GM18498 (cell line): ENCODE measurements around the gene PLOD2.

Experiments
- ATAC-seq: cut with Tn5 transposase; IDR thresholded peaks from one replicate; pipeline ENCODE4 v1.9.1; 2021; ENCODE audit warnings: mild to moderate bottlenecking, moderate library complexity; ENCODE audit not compliant: unreplicated experiment

PLOD2 gene

DNA sequence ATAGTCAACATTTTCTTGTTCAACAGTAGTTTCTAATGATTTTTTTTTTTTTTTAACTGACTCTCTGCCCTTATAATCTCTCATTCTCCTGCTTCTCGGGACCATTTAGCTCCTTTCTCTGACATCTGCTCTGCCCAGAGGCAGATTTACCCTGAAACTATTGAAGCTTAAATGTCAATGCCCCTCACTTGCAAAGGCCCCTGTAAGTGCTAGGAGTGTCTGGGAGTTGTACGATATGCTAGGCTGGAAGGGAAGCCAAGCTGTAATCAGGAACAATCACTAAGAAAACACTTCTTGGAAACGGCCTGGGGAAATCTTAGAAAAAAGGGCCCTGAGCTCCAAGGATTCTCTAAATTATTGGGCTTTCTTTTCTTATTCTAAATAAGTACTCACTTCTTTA lies 5.8 kb upstream of the PLOD2 start:
- ATAC-seq: no peak

DNA sequence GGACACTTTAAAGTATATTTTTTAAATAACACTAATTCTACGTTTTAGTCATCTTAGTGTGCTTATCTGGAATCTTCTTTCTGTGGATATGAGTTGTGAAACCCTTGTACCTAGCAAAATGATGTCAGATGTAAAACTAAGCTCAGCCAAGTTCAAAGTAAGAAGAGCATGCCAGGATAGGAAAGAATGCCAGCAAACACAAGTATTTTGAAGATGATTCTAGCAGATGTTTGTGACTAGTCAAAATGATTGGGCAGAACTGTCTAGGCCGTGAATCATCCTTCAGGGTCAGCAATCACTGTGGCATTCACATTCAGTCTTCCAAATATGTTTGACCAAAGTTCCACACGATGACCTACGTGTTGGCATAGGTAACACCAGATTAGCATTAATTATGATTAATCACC lies 5.4 kb upstream of the PLOD2 start:
- no peak for ATAC-seq

DNA sequence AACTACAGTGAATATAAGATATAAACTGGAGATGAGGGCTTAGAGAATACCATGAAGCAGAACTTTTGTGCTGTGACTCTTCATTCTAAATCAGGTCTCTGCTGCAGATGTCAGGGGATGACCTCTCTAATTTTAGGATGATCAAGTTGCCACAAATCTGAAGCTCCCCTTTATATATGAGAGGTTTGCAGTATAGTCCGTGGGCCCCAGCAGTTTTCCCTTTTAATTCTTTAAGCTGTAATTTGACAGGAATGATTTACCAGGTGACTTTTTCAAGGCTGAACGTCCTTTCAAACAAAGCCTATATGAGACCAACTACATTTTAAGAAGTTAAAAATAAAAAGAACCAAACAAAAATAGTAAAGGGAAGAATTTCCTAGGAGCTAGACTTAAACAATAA lies 4.9 kb upstream of the PLOD2 start:
- ATAC-seq: no peak

DNA sequence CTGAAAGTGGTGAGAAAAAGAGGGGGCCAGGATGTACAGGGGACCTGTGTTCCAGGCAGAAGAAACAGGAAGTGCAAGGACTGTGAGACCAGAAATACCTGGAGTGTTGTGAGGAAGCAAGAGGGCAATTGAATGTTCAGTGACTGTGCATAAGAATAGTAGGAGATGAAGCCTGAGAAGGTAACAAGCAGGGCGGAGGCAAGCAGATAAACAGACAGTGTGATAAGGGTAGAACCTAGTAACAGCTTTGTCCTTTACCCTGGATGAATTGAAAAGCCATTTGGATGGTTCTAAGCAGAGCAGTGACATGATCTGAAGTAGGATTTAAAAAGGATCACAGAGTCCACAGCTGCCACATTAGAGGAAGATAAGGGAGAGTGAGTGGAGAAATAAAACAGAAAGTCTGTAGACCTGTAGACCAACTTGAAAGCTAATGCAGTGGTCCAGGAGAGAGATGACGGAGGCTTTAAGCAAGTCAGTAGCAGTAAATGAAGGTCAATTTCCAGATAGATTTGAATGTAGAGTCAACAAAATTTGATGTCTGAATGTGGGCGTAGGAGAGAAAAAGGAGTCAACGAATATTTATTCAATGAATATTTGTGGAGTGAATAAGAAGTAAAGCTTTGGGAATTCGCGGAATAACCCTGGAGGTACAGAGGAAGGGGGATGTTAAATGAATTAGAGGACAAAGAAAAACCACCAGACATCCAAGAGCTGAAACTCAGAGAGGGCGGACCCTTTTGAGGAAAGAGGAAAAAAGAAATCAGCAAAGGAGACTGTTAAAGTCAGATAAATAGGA lies 4.2 kb upstream of the PLOD2 start:
- ATAC-seq: no peak

DNA sequence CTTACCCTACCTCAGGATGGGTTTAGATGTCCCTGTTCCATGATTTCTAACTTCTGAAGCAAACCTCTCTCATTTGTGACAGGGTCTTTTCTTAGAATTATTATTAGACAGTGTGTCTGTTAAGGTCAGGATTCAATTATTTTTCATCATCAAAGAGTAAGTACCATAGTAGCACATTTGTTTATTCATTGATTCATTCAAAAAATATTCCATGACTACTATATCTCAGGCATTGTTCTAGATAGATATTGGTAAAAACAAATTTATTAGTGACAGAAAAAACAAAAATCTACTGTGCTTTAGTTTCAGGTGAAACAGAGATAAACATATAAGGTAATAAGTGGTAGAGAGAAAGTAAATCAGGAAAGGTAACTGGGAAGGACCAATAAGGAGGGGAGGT lies 3.5 kb upstream of the PLOD2 start:
- ATAC-seq: no peak

DNA sequence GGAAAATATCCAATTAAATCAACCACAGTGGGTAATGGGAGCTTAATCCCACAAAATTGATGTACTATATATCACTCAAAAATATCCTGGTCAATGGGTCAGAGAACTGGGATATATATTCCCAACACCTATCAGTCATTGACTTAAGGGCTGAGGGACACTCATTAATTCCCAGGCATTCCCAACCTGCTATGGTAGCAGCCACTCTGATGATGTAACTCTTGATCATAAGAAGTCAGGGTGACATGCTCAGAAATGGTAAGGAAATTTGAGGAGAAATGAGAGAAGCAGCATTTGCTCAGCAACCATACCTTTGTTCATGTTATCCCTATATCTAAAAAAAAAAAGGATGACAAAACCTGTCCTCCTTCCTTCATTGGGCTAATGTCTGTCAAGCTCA lies 3.1 kb upstream of the PLOD2 start:
- ATAC-seq: no peak

DNA sequence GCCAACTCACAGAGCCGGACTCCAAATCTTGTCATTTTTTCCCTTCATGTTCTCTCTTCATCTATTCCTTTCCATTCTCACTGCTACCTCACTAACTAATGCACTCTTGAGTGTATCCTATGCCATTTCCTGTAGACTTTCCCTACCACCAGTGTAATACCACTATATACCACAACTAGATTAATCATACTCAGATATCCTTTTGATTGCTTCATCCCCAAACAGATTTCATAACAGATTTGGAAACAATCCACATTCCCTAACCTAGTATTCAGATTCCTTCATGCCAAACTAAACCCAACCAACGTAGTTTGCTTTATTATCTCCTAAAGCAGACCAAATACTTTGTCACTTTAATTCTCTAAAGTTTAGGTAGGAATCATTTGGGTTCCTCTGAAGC lies 2.6 kb upstream of the PLOD2 start:
- ATAC-seq: no peak

DNA sequence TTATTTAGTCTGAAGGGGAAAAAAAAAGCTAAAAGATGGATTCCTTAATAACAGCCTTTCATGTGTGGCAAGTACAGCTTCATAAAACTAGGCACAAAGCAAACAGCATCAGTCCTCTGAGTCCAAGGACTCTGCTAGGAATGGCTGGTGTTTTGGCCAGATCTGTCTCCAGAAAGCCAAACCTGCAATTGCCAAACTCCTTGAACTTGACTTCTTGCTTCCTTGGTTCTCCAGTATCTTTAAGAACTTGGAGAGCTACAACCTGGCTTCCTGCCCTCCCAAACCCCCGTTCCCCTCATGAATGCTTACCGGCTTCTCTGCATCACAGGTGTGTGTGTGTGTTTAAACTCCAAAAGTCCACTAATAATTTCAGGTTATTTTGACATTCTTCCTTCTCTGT lies 1.6 kb upstream of the PLOD2 start:
- no peak for ATAC-seq

DNA sequence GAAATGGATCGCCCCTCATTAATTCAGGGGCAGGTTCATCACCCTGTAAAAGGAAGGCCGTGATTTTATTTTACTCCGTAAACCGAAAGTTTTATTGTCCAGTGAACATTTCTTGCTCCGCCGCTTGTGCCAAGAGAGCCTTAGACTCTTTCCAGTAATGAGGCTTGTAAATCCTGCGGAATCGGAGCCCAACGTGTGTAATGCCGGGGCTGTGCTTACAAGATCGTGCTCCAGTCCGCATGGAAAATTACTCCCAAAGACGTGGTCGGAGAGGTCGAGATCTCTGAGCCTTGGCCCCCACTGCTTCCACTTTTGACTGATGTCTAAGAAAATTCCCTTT lies 649 bp upstream of the PLOD2 start:
- ATAC-seq: no peak

DNA sequence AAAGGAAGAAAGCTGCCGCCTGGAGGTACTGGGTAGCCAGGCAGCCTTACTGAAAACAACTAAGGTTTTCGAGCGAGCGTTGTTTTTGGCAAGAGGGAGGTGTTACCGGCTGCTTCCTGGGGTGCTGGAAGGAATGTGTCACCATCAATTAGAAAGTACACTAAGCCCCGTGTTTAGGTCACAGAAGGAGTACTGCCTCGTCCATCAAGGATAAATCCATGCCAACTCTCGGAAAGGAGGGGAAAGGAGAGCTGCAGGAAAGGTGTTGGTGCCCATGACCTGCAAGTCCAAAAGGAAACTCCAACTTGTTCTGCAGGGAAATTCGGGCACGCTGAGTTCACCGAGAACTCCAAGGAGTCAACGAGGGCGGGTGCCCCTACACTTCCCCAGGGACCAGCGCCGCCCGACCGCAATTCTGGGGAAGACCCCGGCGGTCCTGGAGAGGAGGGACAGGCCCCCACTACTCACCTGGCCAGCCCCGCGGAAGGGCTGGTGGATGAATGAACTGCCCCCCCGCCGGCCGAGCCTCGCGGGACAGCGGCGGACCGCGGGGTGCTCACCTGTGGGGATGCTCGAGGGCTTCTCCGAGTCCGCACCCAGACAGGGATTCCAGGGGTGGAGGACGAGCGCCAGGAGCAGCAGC lies 542 bp downstream of the PLOD2 start:
- ATAC-seq: no peak

DNA sequence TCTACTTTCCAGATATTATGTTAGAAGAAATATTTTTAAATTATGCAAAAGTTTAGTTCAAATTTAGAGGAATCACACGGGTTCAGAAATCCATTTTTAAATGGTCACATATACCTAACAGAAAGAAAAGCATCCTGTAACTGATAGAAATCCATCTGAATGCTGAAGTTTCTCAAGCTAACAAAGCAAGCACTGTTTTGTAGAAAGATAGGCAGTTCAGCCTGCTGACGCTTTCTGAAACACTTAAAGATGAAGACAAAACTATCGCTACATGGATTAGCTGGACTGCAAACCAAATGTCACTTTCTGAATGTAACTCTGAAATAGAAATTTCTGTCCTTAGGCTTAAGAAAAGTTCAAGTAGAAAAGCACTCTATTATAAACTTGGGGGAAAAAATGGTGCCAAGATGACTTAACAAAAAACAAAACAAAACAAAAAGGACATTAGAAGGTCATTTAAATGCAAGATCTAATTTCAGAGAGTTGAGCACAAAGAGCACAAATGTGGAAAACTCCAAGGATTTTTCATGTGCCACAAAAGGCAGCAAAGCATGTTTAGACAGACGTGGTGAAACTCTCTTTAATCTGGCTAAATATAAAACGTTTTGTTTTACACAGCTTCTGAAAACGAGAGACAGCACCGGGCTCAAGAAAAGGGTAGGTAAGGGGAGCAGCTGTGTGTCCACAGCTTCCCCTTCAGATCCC lies 1.2 kb downstream of the PLOD2 start:
- no peak for ATAC-seq

DNA sequence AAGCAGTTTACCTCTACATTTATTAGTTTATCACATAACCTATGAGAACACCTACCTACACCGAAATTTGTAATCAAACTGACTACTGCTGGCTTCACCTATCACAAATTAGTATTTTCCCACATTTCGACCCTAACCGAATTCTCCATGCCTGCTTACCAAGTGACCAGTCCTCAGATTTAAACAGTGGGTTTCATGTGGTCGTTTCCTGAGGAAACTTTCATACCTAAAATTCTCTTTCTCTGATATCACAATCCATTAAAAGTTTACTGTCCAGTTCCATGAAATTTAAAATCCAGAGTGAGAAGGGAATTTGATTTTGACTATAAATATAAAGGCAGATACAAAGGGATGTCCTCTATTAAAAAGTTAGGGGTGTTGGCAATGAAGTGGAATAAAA lies 1.9 kb downstream of the PLOD2 start:
- no peak for ATAC-seq

DNA sequence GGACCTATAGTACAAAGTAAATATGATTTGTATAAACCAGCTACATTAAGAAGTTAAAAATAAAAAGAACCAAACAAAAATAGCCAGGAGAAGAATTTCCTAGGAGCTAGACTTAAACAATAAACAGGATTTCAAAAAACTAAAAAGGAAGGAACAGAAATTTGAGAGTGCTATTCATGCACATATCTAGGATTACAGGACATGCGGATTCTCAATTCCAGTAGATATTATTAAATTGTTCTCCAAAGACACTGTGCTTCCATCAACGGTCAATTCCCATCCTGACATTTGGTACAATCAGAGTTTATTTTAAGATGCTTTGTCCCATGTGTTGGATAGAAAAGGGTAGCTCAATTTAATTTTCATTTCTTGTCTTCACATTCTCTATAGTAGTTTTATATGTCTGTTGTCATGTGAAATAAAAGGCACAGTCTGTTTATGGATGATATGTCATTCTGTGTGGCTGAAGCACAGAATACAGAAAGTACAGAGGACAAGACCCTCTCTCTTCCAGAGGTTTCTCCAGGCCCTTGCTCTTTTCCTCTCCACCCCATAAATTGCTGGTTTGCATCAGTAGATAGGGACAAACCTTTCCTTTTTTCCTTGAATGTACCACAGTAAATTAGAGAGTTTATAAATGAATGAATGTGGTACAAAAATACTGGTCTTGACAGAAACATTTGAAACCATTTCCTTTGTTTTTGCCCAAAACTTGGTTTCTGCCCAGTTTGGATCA lies 3.5 kb downstream of the PLOD2 start:
- no peak for ATAC-seq

DNA sequence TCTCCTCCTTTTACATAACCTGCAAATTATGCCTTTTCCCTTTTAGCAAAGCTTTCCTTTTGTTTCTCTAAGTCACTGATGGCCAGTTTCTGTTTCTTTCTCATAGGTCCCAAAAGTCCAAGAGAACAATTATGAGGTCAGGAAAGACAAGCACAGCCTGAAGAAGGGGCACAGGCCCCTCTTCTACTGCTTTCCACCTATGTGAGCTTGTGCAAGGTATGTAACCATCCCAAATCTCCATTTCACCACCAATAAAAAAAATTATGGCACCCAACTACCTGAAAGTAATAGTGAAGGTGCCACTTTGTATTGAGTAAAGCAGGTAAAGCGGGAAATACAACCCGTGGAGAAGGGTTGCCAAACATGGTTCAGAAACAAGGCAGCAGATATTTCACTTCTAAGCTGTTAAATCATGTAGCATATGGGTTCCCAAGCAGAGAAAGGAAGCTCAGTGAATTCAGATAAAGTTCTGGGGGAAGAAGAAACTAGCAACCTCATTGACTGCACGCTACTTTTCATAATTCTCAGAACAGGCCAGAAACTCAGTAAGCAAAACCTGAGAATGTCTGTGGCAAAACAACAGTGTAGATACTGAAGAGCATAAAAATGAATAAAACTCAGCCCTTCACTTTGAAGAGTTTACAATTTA lies 4.2 kb downstream of the PLOD2 start:
- no peak for ATAC-seq

DNA sequence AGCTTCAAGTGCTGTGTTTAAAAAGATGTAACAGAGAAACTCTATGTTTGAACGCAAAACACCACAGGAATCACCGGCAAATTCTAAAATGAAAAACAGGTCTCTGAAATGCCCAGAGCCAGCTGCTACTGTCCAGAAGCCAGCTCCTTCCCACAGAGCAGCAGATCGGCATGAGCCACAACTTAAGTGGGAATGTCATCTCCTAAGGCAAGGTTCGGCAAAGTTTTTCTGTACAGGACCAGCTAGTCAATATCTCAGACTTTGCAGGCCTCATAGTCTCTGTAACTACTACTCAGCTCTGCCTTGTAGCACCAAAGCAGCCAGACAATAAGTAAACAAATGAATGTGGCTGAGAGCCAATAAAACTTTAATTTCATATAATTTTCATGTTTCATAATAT lies 4.9 kb downstream of the PLOD2 start:
- ATAC-seq: no peak

DNA sequence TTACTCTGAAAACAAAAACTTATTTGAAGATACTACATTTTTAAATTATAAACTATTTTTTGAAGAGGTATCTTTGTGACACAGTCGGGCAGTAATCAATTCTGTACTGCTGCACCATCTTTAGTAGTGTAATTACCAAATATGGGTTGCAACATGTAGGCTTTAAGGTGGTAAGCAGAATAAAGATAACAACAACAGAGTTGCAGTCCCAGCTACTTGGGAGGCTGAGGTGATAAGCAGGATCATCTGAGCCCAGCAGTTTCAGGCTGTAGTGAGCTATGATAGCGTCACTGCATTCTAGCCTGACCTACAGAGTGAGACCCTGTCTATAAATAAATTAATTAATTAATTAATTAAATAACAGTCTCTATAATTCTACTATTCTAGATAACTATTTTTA lies 6.0 kb downstream of the PLOD2 start:
- ATAC-seq: no peak

DNA sequence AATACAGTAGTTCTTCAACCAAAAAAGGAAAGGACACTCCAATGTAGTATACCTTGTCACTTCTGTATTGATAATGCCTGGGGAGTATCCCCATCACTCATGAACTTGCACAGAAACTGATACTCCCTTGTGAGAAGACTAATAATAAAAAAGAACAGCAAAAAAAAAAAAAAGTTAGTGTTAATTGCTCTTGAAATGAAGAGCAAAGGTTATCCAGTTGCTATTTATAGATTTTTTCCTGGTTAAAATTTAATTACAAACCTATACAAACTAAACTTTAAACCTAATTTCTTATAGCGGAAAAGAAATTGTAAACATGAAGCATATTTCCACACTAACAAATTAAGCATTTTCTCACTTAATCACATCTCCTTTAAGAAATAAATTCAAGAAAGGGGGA lies 6.7 kb downstream of the PLOD2 start:
- no peak for ATAC-seq

DNA sequence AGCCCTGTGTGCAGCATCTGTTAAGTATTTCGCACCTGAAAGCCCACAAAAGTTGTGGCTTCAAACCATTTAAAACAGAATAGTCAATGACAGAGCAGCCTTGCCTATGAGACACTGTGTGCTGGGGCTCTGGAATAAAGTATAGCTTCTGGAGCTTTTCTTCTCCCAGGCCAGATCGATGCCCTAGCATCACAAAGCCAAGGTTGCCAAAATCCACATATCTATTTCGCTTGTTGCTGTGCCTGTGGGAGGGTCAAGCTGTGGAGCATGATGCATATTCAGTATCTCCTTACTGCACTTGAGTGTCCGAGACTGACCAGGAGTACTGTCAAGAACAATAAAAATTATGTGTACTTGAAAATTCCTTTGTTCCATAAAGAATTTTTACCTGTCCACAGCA lies 7.6 kb downstream of the PLOD2 start:
- ATAC-seq: no peak

DNA sequence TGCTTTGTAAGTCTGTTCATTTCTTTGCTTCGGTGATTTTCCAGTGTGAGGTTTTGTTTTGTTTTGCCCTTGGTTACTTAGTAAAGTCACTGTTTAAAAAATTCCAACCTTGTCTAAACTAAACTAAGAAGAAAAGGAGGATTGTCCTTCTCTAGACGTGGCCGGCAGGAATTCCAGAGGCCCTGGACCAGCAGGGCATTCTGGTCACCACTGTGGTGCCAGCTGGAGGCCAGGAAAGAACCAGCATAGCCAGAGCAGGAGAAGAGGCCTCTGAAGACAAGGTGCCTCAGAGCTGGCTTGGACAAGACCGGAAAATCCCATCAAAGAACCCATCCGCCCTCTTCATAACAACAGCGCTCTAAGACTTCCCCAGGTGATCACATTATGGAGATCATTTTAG lies 8.2 kb downstream of the PLOD2 start:
- ATAC-seq: no peak

DNA sequence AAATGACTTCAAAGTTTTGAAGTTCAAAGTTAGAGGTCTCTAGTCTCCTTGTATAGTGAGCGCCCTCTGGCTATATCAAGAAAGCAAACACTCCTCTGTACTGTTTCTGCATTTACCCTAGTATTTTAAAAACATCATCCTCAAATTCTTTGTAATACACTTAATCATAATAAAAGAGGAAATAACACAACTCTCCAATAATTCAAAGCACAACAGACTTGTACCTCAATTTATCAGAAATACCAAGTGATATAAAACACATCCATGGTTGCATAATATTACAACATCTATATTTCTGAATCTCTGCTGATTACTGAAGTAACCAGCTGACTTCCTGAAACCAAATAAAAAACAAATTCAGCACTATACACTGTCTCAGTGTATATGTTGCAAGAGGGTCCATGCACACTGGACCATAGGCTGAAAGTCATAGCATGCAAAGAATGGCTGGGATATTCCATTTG lies 12.5 kb downstream of the PLOD2 start:
- ATAC-seq: no peak

DNA sequence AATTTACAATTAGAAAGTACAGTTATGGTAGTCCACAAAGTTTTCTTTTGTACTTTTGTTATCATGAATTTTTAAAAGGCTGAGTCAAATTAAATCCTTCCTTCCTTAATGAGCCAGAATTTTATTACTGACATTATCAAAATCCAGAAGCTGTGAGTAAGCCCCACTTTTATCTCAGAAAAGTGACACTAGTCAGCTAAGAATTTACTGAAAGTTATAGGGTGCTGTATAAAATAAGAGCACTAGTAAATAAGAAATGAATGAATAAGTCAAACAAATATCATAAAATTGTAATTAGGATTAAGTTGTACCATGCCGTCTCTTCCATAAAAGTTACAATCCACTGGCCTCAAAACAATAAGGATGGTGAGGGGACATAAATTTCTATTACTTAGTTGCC lies 15.3 kb downstream of the PLOD2 start:
- no peak for ATAC-seq
